ENCODE measurements around the gene ECI1. TPM values are rescaled to one million over a fixed set of nuclear protein-coding genes. Genes with fewer than 3 reads are reported as not detected.

The ECI1 gene
- total RNA-seq, 1 experiment from 2014 or later, result 71.7 TPM

DNA sequence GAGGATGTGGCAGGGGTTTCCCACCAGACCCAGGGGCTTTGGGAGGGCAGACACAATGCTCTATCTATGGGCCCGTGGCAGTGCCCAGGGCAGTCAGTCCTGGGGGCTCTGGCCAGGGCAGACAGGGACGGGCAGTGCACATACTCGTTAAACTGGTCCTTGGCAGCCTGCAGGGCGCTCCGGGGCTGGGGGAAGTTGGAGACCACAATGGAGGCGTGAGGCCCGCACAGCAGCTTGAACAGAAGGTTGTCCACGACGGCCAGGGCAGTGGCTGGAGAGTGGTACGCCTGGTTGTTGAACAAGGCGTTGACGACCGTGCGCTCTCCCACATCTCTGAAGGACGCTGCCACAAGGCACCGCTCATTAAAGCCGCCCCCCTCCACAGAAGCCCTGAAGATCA is 35.2 kb upstream of the ECI1 start:
- no peaks in the 10 kb centered on the region for H3K79me2 ChIP-seq (ENCODE audit: low read length)
- H3K9ac ChIP-seq (ENCODE audit: low read length), result no peak overlapping the region
- TF ChIP-seq EZH2phosphoT487 (IDR thresholded peaks at IDR 0.05; ENCODE audit: borderline replicate concordance, low read length) (no peak), EZH2 (IDR thresholded peaks at IDR 0.05; ENCODE audit: low read length, unreplicated experiment) (no peak)
- TF ChIP-seq, protein P1, sequence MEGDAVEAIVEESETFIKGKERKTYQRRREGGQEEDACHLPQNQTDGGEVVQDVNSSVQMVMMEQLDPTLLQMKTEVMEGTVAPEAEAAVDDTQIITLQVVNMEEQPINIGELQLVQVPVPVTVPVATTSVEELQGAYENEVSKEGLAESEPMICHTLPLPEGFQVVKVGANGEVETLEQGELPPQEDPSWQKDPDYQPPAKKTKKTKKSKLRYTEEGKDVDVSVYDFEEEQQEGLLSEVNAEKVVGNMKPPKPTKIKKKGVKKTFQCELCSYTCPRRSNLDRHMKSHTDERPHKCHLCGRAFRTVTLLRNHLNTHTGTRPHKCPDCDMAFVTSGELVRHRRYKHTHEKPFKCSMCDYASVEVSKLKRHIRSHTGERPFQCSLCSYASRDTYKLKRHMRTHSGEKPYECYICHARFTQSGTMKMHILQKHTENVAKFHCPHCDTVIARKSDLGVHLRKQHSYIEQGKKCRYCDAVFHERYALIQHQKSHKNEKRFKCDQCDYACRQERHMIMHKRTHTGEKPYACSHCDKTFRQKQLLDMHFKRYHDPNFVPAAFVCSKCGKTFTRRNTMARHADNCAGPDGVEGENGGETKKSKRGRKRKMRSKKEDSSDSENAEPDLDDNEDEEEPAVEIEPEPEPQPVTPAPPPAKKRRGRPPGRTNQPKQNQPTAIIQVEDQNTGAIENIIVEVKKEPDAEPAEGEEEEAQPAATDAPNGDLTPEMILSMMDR (conservative IDR thresholded peaks at IDR 0.05; ENCODE audit: low read depth, low read length), result no peak
- no peaks in the 10 kb centered on the region for H3K36me3 ChIP-seq (ENCODE audit: low read depth, low read length)
- no peak overlapping the region for H3K4me2 ChIP-seq (ENCODE audit: low read length)
- no peaks in the 10 kb centered on the region for H3K27me3 ChIP-seq (ENCODE audit: low read length)
- BruUV-seq (replicated peaks), result no TSS peak
- DNase-seq, result no peak
- H2AFZ ChIP-seq (ENCODE audit: low read length), result no peak overlapping the region
- H4K20me1 ChIP-seq (ENCODE audit: low read length), result no peaks in the 10 kb centered on the region
- no peak for ATAC-seq
- intact Hi-C loops (cut with micrococcal nuclease), result no loop called here
- no peak overlapping the region for H3K4me3 ChIP-seq (ENCODE audit: low read length)
- H3K9me2 ChIP-seq (replicated peaks; ENCODE audit: low read length), result no peaks in the 10 kb centered on the region
- no peaks in the 10 kb centered on the region for H3K9me3 ChIP-seq (ENCODE audit: low read length)
- no peaks in the 10 kb centered on the region for H3F3A ChIP-seq (ENCODE audit: low read length, unreplicated experiment)
- no peak overlapping the region for H3K27ac ChIP-seq (ENCODE audit: low read length)
- POLR2A ChIA-PET (ENCODE audit: unreplicated experiment), result no interaction called here
- CTCF ChIA-PET, result no interaction called here
- H3K4me1 ChIP-seq (ENCODE audit: insufficient read depth, low read length), result no peaks in the 10 kb centered on the region

DNA sequence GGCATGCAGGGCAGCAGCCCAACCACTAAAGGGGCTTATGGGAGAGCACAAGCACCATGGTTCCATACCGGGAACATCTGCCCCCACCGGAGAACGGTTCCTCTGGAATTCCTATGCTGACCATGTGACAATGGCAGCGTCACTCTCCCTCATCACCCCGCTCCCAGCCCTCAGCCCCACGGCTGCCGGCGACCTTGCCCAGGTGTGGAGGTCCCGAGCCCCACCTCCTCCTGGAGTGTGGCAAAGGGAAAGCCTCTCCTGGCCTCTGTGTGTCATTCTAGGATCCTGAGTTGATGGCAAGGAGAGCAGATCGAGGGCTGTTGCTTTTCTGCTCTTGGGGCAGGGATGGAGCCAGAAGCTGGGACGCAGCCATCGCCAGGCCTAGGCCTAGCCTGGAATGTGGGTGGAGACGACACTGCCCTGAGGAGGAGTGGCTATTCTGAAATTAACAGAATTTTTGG is 34.4 kb upstream of the ECI1 start:
- TF ChIP-seq, protein P1 (conservative IDR thresholded peaks at IDR 0.05; ENCODE audit: low read depth, low read length), result no peak
- TF ChIP-seq EZH2 (IDR thresholded peaks at IDR 0.05; ENCODE audit: low read length, unreplicated experiment) (no peak), EZH2phosphoT487 (IDR thresholded peaks at IDR 0.05; ENCODE audit: borderline replicate concordance, low read length) (no peak)
- Histone ChIP-seq H3K4me1 (ENCODE audit: insufficient read depth, low read length) (no peaks in the 10 kb centered on the region), H3K27ac (ENCODE audit: low read length) (no peak overlapping the region), H4K20me1 (ENCODE audit: low read length) (no peaks in the 10 kb centered on the region), H3K9ac (ENCODE audit: low read length) (no peak overlapping the region), H3K36me3 (ENCODE audit: low read depth, low read length) (no peaks in the 10 kb centered on the region), H3K27me3 (ENCODE audit: low read length) (no peaks in the 10 kb centered on the region), H3K9me3 (ENCODE audit: low read length) (no peaks in the 10 kb centered on the region), H3K79me2 (ENCODE audit: low read length) (no peaks in the 10 kb centered on the region), H3K4me3 (ENCODE audit: low read length) (no peak overlapping the region), H3K9me2 (replicated peaks; ENCODE audit: low read length) (no peaks in the 10 kb centered on the region), H3F3A (ENCODE audit: low read length, unreplicated experiment) (no peaks in the 10 kb centered on the region), H2AFZ (ENCODE audit: low read length) (no peak overlapping the region), H3K4me2 (ENCODE audit: low read length) (no peak overlapping the region)
- DNase-seq (no peak), ATAC-seq (no peak)
- CTCF ChIA-PET, result no interaction called here
- intact Hi-C loops (cut with micrococcal nuclease), result no loop called here
- no TSS peak for BruUV-seq (replicated peaks)
- POLR2A ChIA-PET (ENCODE audit: unreplicated experiment), result no interaction called here

DNA sequence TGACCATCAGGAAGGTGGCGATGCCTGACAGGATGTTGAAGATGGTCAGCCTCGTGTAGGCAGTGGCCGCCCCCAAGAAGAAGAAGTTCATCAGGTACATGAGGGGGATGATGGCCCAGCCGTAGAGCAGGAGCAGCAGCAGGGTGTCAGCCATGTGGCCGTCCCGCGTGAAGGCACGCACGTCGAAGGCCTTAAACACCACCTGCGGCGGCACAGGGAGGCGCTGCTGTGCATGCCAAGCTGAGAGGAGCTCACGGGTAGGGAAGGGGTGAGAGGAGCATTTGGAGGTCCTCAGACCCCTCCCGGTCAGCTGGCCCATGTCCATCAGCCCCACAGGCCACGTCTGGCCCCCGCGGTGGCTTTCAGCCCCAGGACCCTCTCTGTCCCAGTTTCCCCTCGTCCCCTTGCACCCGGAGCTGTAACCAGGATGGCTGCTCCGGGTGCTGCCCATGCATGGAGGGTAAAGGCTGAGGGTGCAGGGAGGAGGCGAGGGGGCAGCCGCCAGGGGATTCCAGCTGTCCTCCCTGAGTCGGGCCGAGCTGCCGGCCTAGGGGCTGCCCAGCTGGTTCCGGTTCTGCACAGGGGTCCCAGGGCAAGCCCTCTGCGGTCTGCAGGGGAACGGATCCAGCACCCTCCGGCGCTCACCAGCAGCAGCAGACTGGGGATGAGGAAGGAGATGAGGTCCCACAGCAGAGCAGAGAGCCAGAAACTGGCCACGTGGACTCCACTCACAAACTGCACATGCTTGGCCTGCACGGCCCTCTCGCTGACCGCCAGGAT is 33.6 kb upstream of the ECI1 start:
- no peaks in the 10 kb centered on the region for H3F3A ChIP-seq (ENCODE audit: low read length, unreplicated experiment)
- H3K9ac ChIP-seq (ENCODE audit: low read length), result no peak overlapping the region
- no peak overlapping the region for H2AFZ ChIP-seq (ENCODE audit: low read length)
- H3K27ac ChIP-seq (ENCODE audit: low read length), result no peak overlapping the region
- POLR2A ChIA-PET (ENCODE audit: unreplicated experiment), result no interaction called here
- no peaks in the 10 kb centered on the region for H3K9me3 ChIP-seq (ENCODE audit: low read length)
- H3K4me1 ChIP-seq (ENCODE audit: insufficient read depth, low read length), result no peaks in the 10 kb centered on the region
- no peaks in the 10 kb centered on the region for H3K9me2 ChIP-seq (replicated peaks; ENCODE audit: low read length)
- no TSS peak for BruUV-seq (replicated peaks)
- CTCF ChIA-PET, result no interaction called here
- ATAC-seq, result no peak
- TF ChIP-seq EZH2 (IDR thresholded peaks at IDR 0.05; ENCODE audit: low read length, unreplicated experiment) (no peak), EZH2phosphoT487 (IDR thresholded peaks at IDR 0.05; ENCODE audit: borderline replicate concordance, low read length) (no peak)
- TF ChIP-seq, protein P1 (conservative IDR thresholded peaks at IDR 0.05; ENCODE audit: low read depth, low read length), result no peak
- no peaks in the 10 kb centered on the region for H3K36me3 ChIP-seq (ENCODE audit: low read depth, low read length)
- H3K79me2 ChIP-seq (ENCODE audit: low read length), result no peaks in the 10 kb centered on the region
- H3K4me3 ChIP-seq (ENCODE audit: low read length), result no peak overlapping the region
- no peaks in the 10 kb centered on the region for H3K27me3 ChIP-seq (ENCODE audit: low read length)
- intact Hi-C loops (cut with micrococcal nuclease), result no loop called here
- H4K20me1 ChIP-seq (ENCODE audit: low read length), result no peaks in the 10 kb centered on the region
- H3K4me2 ChIP-seq (ENCODE audit: low read length), result no peak overlapping the region
- DNase-seq, result no peak
